ENCODE measurements around the gene RFC3. TPM values are rescaled to one million over a fixed set of nuclear protein-coding genes. Genes with fewer than 3 reads are reported as not detected.
"Not testable (repeated sequence)": the region's sequence is repeated elsewhere in the genome, so short reads cannot be mapped to it uniquely, and the experiment has no call there.

The RFC3 gene
- total and polyA plus RNA-seq, 12 donors, result 4.4 to 33.8 (median 16.6) TPM

DNA sequence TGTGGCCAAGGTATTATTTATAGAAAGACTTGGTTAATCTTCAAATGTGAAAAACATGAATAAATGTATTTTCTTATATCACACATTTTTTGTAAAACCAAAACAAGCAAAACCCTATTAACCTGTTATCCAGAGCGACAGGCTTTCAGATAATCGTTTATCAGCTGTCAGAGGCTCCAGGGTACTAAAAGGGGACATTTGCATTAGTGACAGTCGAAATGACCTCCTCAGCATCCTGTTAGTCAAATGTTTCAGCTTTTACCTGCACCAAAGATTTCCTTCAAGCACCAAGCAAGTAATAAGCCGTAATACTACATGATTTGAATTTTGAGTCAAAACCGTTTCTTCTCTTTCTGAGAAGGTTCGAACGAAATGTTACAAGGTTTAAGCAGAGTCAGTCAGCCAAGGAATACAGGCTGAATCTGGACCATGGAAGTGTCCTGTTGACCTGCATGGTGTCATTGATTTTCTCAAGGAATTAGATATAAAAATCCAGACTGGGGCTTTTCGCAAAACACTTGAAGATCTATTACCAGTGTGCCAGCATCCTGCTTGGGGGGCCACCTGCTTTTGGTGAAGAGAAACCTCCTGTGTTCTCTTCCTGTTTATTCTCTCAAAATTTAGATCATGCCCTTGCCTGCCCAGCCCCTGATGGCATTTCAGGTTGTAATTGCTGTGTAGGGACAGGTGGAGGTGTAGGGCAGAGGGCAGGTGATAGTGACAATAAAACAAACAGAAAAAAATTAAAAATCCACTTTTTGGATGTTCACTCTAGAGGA is 11.3 kb upstream of the RFC3 start:
- 77 to 85% (median 82%) methylated on average over 8 of the region's 8 CpGs for WGBS, 4 donors
- Histone ChIP-seq H3K27ac (no peak overlapping the region), H3K9me3 (replicated peaks in 1 of 3) (no peaks in the 10 kb centered on the region)

DNA sequence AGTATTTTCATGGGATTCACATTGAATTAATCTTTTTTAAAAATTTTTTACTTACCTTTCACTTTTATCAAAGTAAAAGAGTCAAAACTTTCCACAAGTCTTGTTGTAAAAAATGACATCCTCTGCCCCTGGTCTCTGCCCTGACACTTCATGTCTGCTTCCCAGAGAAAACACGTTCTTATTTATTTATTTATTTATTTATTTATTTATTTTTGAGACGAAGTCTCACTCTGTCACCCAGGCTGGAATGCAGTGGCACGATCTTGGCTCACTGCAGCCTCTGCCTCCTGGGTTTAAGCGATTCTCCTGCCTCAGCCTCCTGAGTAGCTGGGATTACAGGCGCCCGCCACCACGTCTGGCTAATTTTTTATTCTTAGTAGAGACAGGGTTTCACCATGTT is 5.1 kb upstream of the RFC3 start:
- DNase-seq; H3K27me3 ChIP-seq; H3K9me3 ChIP-seq (replicated peaks in 1 of 3); H3K36me3 ChIP-seq (replicated peaks in 1 of 2); H3K4me3 ChIP-seq; H3K27ac ChIP-seq; intact Hi-C loops (cut with DNase I); H3K4me1 ChIP-seq (replicated peaks in 1 of 2): not testable (repeated sequence)
- WGBS, 4 donors, result 86 to 89% (median 88%) methylated on average over 7 of the region's 7 CpGs

More for the DNA sequence above, 11.3 kb upstream of the RFC3 start:
- H3K27me3 ChIP-seq, result no peaks in the 10 kb centered on the region
- intact Hi-C loops (cut with DNase I), result loop anchor here in 1 of 2 donors (10.0 kb wide), 1 partner anchor 278 kb away; no protein-coding TSS in a partner anchor
- TF ChIP-seq POLR2A (IDR thresholded peaks at IDR 0.05), result no peak
- TF ChIP-seq, protein P1, sequence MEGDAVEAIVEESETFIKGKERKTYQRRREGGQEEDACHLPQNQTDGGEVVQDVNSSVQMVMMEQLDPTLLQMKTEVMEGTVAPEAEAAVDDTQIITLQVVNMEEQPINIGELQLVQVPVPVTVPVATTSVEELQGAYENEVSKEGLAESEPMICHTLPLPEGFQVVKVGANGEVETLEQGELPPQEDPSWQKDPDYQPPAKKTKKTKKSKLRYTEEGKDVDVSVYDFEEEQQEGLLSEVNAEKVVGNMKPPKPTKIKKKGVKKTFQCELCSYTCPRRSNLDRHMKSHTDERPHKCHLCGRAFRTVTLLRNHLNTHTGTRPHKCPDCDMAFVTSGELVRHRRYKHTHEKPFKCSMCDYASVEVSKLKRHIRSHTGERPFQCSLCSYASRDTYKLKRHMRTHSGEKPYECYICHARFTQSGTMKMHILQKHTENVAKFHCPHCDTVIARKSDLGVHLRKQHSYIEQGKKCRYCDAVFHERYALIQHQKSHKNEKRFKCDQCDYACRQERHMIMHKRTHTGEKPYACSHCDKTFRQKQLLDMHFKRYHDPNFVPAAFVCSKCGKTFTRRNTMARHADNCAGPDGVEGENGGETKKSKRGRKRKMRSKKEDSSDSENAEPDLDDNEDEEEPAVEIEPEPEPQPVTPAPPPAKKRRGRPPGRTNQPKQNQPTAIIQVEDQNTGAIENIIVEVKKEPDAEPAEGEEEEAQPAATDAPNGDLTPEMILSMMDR (IDR thresholded peaks at IDR 0.05), result no peak
- H3K4me3 ChIP-seq, result no peak overlapping the region
- no peaks in the 10 kb centered on the region for H3K36me3 ChIP-seq (replicated peaks in 1 of 2)
- no peak for DNase-seq
- H3K4me1 ChIP-seq (replicated peaks in 1 of 2), result no peaks in the 10 kb centered on the region

DNA sequence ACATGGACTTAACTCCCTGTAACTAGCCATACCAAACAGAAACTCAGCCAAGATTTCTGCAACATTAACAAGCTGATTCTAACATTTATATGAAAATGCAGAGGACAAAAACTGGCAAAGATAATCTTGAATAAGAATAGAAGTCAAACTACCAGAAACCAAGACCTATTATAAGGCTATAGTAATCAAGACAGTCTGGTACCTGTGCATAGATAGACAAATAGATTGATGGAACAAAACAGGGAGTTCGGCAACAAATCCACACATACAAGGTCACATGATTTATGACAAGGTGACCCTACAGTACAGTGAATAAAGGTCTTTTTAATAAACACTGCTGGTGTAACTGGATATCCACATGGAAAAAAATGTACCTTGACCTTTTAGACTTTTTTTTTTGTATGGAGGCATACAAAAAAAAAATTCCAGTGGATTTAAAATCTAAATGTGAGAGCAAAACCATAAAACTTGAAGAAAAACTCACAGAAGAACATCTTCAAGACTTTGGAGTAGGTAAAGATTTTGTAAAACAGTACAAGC is 2.9 kb upstream of the RFC3 start:
- Histone ChIP-seq H3K9me3 (replicated peaks in 1 of 3) (no peaks in the 10 kb centered on the region), H3K27ac (no peak overlapping the region), H3K27me3 (no peaks in the 10 kb centered on the region), H3K4me3 (no peak overlapping the region), H3K36me3 (replicated peaks in 1 of 2) (no peaks in the 10 kb centered on the region), H3K4me1 (replicated peaks in 1 of 2) (peaks cover 0 to 5% of the 10 kb centered on the region in 2 donors)
- WGBS, 4 donors, result 35 to 46% (median 40%) methylated on average over 1 of the region's 1 CpG
- intact Hi-C loops (cut with DNase I), result no loop called here
- no peak for DNase-seq
- no peak for TF ChIP-seq POLR2A (IDR thresholded peaks at IDR 0.05)
- TF ChIP-seq, protein P1 (IDR thresholded peaks at IDR 0.05), result no peak

DNA sequence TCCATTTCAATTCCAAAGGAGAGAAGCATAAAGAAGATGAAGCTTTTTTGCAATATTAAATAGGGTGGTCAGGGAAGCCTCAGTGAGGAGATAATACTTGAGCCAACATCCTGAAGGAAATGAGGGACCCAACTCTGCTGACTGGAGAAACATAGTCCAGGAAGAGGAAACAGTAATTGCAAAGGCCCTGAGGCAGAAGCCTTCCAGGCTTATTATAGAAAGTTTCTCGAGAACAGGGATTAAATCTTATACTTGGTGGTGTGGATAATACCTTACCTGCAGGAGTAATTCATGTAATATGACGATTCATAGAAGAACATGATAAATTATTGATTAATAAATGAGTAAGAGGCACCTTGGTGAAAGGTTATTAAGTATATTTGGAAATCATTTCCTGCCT is 1.0 kb upstream of the RFC3 start:
- 90 to 94% (median 92%) methylated on average over 2 of the region's 2 CpGs for WGBS, 4 donors
- DNase-seq, result no peak
- Histone ChIP-seq H3K4me3 (no peak overlapping the region), H3K4me1 (replicated peaks in 1 of 2) (peaks cover 0 to 5% of the 10 kb centered on the region in 2 donors), H3K27ac (no peak overlapping the region), H3K9me3 (replicated peaks in 1 of 3) (no peaks in the 10 kb centered on the region), H3K36me3 (replicated peaks in 1 of 2) (no peaks in the 10 kb centered on the region), H3K27me3 (no peaks in the 10 kb centered on the region)
- TF ChIP-seq POLR2A (IDR thresholded peaks at IDR 0.05), result no peak
- TF ChIP-seq, protein P1 (IDR thresholded peaks at IDR 0.05), result no peak
- intact Hi-C loops (cut with DNase I), result no loop called here

All from adrenal gland (tissue), 12 donors.